Activated naive CD4-positive, alpha-beta T cell treated with anti-CD3 and anti-CD28 coated beads for 36 hours (primary cell): ENCODE results near the gene GOLPH3. TPM values are rescaled to one million over a fixed set of nuclear protein-coding genes. Genes with fewer than 3 reads are reported as not detected.
"Not testable (repeated sequence)": the region's sequence is repeated elsewhere in the genome, so short reads cannot be mapped to it uniquely, and the experiment has no call there.

ENCODE experiments used
- CTCF ChIA-PET: fragments of 350-600 bp; sonication (Branson Sonifier 250); formaldehyde crosslinking; loops from one replicate; lab custom pipeline; 2021; ENCODE audit warnings: antibody characterized with exemption; lab: Charles Lee
- DNase-seq: peaks from one replicate; pipeline ENCODE4 v3.0.0-alpha.2; 2020
- H3K27ac Mint-ChIP-seq: one replicate; pipeline ENCODE4 v1.8.0; 2021; ENCODE audit warnings: mild to moderate bottlenecking, mixed read lengths
- H3K27me3 Mint-ChIP-seq: one replicate; pipeline ENCODE4 v1.8.0; 2021; ENCODE audit warnings: low read depth, mixed read lengths
- H3K36me3 Mint-ChIP-seq: one replicate; pipeline ENCODE4 v1.8.0; 2021; ENCODE audit warnings: low read depth, mixed read lengths
- H3K4me1 Mint-ChIP-seq: one replicate; pipeline ENCODE4 v1.8.0; 2021; ENCODE audit warnings: low read depth, mixed read lengths
- H3K4me3 Mint-ChIP-seq: one replicate; pipeline ENCODE4 v1.8.0; 2021; ENCODE audit warnings: mild to moderate bottlenecking, moderate library complexity, mixed read lengths
- H3K9me3 Mint-ChIP-seq: one replicate; pipeline ENCODE4 v1.8.0; 2021; ENCODE audit warnings: mixed read lengths
- intact Hi-C: fragments of 100-400 bp; cut with micrococcal nuclease; formaldehyde crosslinking; loops from one replicate; pipeline ENCODE4 v1.15.1; 2023
- total RNA-seq, 2 experiments: library from RNA; stranded (reverse); gene quantifications; one replicate each; pipeline ENCODE4 v1.2.3, GENCODE V29; 2021

The GOLPH3 gene
- total RNA-seq, 2 experiments from 2014 or later, result 38.2 to 41.5 TPM

DNA sequence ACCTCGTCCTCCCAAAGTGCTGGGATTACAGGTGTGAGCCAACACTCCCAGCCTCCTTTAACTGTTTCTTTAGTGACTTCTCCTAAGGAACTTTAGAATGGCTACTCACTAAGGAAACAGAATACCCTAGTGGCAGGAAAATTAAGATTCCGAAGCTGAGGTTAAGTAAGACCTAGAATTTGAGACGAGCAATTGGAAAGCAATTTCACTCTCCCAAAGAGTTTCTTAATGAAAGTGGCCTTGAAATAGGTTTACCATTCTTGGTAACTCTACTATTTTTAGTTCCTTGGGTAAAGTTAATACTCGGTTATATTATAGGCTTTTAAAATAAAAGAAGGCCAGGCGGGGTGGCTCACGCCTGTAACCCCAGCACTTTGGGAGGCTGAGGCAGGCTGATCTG, 22.9 kb upstream of the GOLPH3 start:
- Mint-ChIP-seq H3K4me1 (peaks cover 13% of the 10 kb centered on the region), H3K4me3 (no peak overlapping the region), H3K27ac (no peak overlapping the region), H3K27me3 (peaks cover 10% of the 10 kb centered on the region), H3K36me3 (no peaks in the 10 kb centered on the region), H3K9me3 (no peaks in the 10 kb centered on the region)
- CTCF ChIA-PET, result interaction anchor here (1.6 kb wide), 1 partner anchor 36 kb away, joined by 5 read pairs; no protein-coding TSS in a partner anchor
- DNase-seq, result no peak
- intact Hi-C loops, result no loop called here

DNA sequence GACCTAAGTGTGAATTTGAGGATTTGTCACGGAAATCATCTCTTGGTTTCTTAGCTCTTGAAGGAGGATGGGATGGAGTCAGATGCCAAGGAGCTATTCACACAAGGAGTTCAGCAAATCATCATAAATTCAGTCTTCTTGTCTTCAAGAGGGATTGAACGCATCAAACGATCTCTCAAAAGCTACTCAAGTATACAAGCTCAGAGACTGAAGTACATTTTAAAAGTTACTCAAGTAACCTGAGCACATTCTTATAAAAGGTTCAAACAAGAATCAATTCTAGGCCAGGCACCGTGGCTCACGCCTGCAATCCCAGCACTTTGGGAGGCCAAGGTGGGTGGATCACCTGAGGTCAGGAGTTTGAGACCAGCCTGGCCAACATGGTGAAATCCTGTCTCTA, 21.1 kb upstream of the GOLPH3 start:
- Mint-ChIP-seq H3K36me3 (no peaks in the 10 kb centered on the region), H3K4me3 (no peak overlapping the region), H3K27me3 (peaks cover 10% of the 10 kb centered on the region), H3K9me3 (no peaks in the 10 kb centered on the region), H3K4me1 (peaks cover 9% of the 10 kb centered on the region), H3K27ac (no peak overlapping the region)
- intact Hi-C loops, result no loop called here
- CTCF ChIA-PET, result no interaction called here
- no peak for DNase-seq

DNA sequence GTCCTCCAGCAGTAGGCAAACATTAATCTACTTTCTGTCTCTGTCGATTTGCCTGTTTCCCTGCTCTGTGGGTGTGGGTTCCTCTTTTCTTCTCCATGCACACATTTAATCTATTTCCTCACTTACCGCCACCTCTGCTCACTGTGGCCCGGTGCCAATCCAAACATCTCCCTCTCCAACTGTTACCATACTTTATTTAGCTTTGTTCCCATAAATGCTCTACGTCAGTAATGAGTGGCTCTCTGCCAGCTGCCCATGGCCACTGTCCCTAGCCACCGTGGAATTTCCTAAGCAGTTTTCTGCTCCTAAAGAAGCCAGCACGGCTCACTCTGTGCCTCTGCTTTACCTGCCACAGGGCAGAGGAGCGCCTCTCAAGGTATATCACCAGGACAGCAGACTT, 19.5 kb upstream of the GOLPH3 start:
- CTCF ChIA-PET, result interaction anchor here (0.5 to 0.7 kb wide), 2 partner anchors 117 to 584 kb away, joined by 3 to 4 read pairs; no protein-coding TSS in a partner anchor
- Mint-ChIP-seq H3K4me3 (no peak overlapping the region), H3K9me3 (no peaks in the 10 kb centered on the region), H3K27ac (no peak overlapping the region), H3K27me3 (peaks cover 10% of the 10 kb centered on the region), H3K4me1 (no peaks in the 10 kb centered on the region), H3K36me3 (no peaks in the 10 kb centered on the region)
- no peak for DNase-seq
- intact Hi-C loops, result no loop called here

DNA sequence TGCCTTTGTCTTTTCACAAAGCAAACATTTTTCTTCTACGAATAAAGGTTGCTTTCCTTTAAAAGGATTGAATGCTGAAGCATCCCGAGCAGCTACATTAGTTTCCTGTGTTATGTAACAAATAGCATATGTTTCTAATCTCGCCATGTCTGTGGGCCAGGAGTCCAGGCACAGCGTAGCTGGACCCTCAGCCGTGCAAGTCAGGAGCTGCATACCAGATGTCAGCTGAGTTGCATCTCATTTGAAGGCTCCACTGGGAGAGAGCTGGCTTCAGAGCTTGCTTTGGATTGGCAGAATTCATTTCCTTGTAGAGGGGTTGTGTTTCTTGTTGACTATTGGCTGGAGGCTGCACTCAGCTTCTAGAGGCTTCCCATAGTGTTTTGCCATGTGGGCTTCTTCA, 16.0 kb upstream of the GOLPH3 start:
- no peaks in the 10 kb centered on the region for H3K36me3 Mint-ChIP-seq
- no peak for DNase-seq
- intact Hi-C loops, result no loop called here
- H3K4me1 Mint-ChIP-seq, result no peaks in the 10 kb centered on the region
- H3K27me3 Mint-ChIP-seq, result peaks cover 10% of the 10 kb centered on the region
- no peak overlapping the region for H3K4me3 Mint-ChIP-seq
- H3K9me3 Mint-ChIP-seq, result peaks cover 2% of the 10 kb centered on the region
- H3K27ac Mint-ChIP-seq, result no peak overlapping the region
- CTCF ChIA-PET, result no interaction called here

DNA sequence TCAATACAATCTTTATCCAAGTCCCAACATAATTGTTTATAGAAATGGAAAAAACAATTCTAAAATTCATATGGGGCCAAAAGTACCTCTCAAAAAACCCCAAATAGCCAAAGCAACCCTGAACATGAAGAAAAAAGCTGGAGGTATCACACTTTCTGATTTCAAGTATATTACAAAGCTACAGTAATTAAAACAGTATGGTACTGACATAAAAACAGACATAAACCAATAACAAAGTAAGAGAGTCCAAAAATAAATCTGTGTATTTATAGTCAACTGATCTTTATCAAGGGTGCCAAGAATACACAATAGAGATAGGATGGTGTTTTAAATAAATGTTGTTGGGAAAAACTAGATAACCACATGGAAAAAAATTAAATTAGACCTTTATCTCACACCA, 13.6 kb upstream of the GOLPH3 start:
- peaks cover 2% of the 10 kb centered on the region for H3K9me3 Mint-ChIP-seq
- no peak overlapping the region for H3K27ac Mint-ChIP-seq
- DNase-seq, result no peak
- CTCF ChIA-PET, result no interaction called here
- peaks cover 2% of the 10 kb centered on the region for H3K27me3 Mint-ChIP-seq
- no peaks in the 10 kb centered on the region for H3K4me1 Mint-ChIP-seq
- H3K4me3 Mint-ChIP-seq, result no peak overlapping the region
- intact Hi-C loops, result no loop called here
- no peaks in the 10 kb centered on the region for H3K36me3 Mint-ChIP-seq

DNA sequence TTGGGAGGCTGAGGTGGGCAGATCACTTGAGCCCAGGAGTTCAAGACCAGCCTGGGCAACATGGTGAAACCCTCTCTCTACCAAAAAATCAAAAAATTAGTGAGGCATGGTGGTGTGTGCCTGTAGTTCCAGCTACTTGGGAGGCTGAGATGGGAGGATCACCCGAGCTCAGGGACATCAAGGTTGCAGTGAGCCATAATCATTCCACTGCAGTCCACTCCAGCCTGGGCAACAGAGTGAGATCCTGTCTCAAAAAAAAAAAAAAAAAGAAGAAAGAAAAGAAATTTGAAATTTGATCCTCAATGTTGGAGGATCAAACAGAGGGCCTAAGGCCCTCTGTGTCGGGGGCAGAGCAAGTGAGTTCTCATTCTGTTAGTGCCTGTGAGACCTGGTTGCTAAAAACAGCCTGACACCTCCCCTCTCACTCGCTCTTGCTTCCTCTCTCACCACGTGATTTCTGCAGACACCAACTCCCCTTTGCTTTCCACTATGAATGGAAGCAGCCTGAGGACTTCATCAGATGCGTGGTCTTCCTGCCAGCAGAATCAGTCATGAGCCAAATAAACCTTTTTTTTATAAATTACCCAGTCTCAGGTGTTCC, 8.4 kb upstream of the GOLPH3 start:
- Mint-ChIP-seq H3K27ac (no peak overlapping the region), H3K4me1 (no peaks in the 10 kb centered on the region), H3K9me3 (peaks cover under 1% of the 10 kb centered on the region), H3K36me3 (no peaks in the 10 kb centered on the region), H3K27me3 (no peaks in the 10 kb centered on the region), H3K4me3 (no peak overlapping the region)
- intact Hi-C loops, result no loop called here
- peak; percentile 26 for DNase-seq
- CTCF ChIA-PET, result no interaction called here

DNA sequence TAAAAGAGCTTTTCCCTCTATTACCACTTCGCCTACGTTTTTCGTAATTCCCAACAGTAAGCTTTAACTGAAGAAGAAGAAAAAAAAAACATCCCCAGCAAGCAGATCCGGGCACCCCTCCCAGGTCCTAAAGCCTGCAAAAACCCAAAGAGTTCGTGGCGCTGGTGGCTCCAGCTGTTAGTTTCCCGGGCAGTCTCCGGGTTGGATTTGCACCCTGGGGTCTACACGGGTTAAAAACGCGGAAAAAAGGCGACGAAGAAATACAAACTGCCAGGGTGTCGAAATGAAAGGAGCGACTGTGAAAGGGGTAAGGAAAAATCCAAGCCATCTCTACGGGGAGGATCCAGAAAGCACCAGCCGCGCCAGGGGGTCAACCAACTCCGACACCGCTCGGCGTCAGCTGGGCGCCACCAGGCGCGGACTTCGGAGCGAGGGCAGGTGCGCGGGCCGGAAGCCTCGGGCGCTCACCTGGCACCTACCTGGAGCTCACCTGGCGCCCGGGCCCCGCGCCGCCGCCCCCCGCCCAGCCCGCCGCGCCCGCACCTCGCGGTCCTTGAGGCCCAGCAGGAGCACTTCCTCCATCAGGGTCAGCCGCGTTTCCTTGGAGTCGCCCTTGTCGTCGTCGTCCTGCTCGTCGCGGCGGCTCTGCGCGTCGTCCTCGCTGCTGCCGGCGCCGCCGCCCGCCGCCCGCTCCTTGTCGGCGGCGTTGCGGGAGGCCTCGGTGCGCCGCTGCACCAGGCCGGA, 680 bp downstream of the GOLPH3 start:
- H3K27ac Mint-ChIP-seq, result peak overlapping the region; percentile 95
- peaks cover 36% of the 10 kb centered on the region for H3K36me3 Mint-ChIP-seq
- H3K4me1 Mint-ChIP-seq, result peaks cover 36% of the 10 kb centered on the region
- H3K27me3 Mint-ChIP-seq, result no peaks in the 10 kb centered on the region
- peak; percentile 56 for DNase-seq
- intact Hi-C loops, result loop anchor here (1.0 to 5.0 kb wide), 9 partner anchors 29 to 641 kb away; partner anchors contain the start of genes C5orf22, DROSHA and SUB1
- CTCF ChIA-PET, result interaction anchor here (1.7 kb wide), 1 partner anchor 59 kb away, joined by 3 read pairs; no protein-coding TSS in a partner anchor
- H3K4me3 Mint-ChIP-seq, result peak overlapping the region; percentile 99
- H3K9me3 Mint-ChIP-seq, result no peaks in the 10 kb centered on the region

DNA sequence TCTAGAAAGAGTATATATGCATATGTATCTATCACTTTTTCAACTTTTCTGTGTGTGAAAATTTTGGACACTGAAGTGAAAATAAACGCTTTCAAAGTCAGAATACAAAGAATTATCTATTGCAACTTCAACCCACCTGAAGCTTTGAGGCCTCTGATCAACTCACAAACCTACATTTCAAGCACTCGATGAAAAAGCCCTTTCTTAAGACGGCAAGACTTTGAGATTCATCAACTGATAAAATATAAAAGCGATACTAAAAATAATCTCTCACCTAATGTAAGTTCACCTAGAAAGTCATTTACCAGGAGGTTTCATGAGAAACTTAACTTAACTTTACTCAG, 1.2 kb downstream of the GOLPH3 start:
- intact Hi-C loops, result loop anchor here (1.0 to 5.0 kb wide), 2 partner anchors 412 to 641 kb away; partner anchors contain the start of genes C5orf22, DROSHA and SUB1
- CTCF ChIA-PET, result interaction anchor here (1.7 kb wide), 1 partner anchor 60 kb away, joined by 3 read pairs; no protein-coding TSS in a partner anchor
- Mint-ChIP-seq H3K27ac (peak overlapping the region; percentile 95), H3K4me3 (peak overlapping the region; percentile 99), H3K36me3 (peaks cover 40% of the 10 kb centered on the region), H3K27me3 (no peaks in the 10 kb centered on the region), H3K4me1 (peaks cover 39% of the 10 kb centered on the region), H3K9me3 (no peaks in the 10 kb centered on the region)
- no peak for DNase-seq

DNA sequence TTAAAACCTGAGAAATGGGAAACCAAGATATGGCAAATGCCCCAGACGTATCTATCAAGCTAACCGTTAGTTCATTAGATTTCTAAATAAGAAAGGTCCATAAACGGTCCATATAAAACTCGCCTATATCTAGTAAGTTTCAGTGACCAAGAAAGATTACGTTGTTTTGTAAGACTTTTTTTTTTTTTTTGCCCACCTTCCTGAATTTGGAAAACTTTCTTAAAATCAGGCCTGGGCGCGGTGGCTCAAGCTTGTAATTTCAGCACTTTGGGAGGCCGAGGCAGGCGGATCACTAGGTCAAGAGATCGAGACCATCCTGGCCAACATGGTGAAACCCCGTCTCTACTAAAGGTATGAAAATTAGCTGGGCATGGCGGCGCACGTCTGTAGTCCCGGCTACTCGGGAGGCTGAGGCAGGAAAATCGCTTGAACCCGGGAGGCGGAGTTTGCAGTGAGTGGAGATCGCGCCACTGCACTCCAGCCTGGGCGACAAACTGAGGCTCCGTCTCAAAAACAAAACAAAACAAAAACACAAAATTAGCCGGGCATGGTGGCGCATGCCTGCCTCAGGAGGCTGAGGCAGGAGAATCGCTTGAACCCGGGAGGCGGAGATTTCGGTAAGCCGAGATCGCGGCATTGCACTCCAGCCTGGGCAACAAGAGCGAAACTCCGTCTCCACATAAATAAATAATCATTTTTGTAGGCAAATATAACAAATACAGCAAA, 1.8 kb downstream of the GOLPH3 start:
- CTCF ChIA-PET, result interaction anchor here (0.6 to 1.7 kb wide), 4 partner anchors 14 to 253 kb away, joined by 3 to 9 read pairs (median 5); no protein-coding TSS in a partner anchor
- Mint-ChIP-seq H3K27ac (peak overlapping the region; percentile 95), H3K4me3 (peak overlapping the region; percentile 99), H3K4me1 (peaks cover 39% of the 10 kb centered on the region), H3K36me3 (peaks cover 44% of the 10 kb centered on the region)
- H3K27me3 Mint-ChIP-seq, H3K9me3 Mint-ChIP-seq: not testable (repeated sequence)
- intact Hi-C loops, result loop anchor here (5.0 kb wide), 1 partner anchor 640 kb away; the partner anchor contains the start of genes C5orf22 and DROSHA
- peak; percentile 50 for DNase-seq

DNA sequence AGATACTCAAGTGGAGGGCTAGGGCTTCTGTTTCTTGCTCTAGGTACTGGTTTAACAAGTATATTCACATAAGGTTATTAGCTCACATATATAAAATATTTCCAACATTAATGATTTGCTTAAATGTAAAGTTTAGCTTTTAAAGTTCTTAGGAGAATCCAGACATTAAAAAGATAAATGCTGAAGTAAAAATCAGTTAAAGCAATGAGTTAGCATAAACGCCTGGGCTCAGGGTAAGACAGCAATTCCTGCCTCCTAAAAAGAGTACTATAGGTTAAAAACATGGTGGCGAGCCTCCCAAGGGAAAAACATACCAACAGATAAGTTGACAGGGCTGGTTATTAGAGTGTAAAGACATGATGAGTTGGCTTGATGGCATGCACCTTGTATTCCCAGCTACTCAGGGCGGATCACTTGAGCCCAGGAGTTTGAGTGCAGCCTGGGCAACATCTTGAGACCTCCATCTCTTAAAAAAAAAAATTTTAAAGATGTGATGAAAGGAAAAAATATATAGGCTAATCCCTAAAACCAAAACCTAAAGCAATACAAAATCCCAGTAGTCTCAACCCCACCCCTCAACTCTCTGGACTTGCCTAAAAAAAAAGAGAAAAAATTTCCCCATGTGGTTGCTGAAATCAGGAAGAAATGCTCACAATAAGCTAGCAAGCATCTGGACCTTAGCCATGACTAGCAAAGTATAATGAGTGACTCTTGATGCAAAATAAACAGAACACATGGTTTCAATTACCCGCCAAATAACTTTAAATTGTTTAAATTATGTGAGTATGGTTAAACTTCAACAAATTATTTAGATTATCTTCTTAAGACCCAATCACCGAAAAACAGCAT, 3.6 kb downstream of the GOLPH3 start:
- peaks cover 45% of the 10 kb centered on the region for H3K36me3 Mint-ChIP-seq
- no peak overlapping the region for H3K4me3 Mint-ChIP-seq
- H3K27me3 Mint-ChIP-seq, result no peaks in the 10 kb centered on the region
- DNase-seq, result no peak
- H3K4me1 Mint-ChIP-seq, result peaks cover 40% of the 10 kb centered on the region
- no peak overlapping the region for H3K27ac Mint-ChIP-seq
- no peaks in the 10 kb centered on the region for H3K9me3 Mint-ChIP-seq
- intact Hi-C loops, result loop anchor here (5.0 kb wide), 1 partner anchor 638 kb away; the partner anchor contains the start of genes C5orf22 and DROSHA
- CTCF ChIA-PET, result interaction anchor here (0.6 to 0.9 kb wide), 4 partner anchors 24 to 159 kb away, joined by 3 to 9 read pairs (median 4); no protein-coding TSS in a partner anchor

DNA sequence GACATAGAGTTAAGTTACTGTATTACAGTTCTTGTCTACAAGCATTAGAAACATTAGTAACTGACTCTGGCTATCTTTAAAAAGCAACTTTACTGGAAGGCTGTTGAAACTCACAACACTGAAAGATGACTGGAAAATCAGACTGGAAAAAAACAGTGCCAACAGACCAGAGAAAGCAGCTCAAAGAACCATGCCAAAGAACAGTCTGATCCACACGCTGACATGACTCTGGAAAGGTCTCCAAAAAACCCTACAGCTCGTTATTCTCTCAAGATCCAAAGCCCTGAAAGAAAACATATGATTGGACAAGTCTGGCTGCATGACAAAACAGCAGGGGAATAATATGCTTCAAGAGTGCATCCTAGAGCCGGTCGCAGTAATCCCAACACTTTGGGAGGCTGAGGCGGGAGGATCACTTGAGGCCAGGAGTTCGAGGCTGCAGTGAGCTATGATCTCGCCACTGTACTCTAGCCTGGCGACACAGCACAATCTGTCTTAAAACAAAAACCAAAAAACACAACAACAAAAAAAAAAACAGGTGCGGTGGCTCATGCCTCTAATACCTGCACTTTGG, 5.6 kb downstream of the GOLPH3 start:
- intact Hi-C loops, result no loop called here
- no peak for DNase-seq
- Mint-ChIP-seq H3K36me3 (peaks cover 54% of the 10 kb centered on the region), H3K9me3 (no peaks in the 10 kb centered on the region), H3K4me3 (no peak overlapping the region), H3K27ac (no peak overlapping the region), H3K27me3 (no peaks in the 10 kb centered on the region), H3K4me1 (peaks cover 51% of the 10 kb centered on the region)
- CTCF ChIA-PET, result interaction anchor here (0.6 to 1.3 kb wide), 3 partner anchors 8 to 681 kb away, joined by 3 to 5 read pairs (median 5); no protein-coding TSS in a partner anchor
